DOHH2 (cell line): ENCODE results near the gene LRRC10B.

ENCODE experiments used
- H3F3A ChIP-seq: fragments of 200-600 bp; sonication (generic), shearing (Covaris generic); 2 replicates; pipeline ENCODE4 v1.6.0; 2016; ENCODE audit warnings: antibody characterized with exemption, mild to moderate bottlenecking; ENCODE audit not compliant: control insufficient read depth, insufficient read depth
- H3K27ac ChIP-seq: fragments of 200-600 bp; sonication (generic); 2 replicates; pipeline ENCODE4 v1.5.1; 2014; ENCODE audit warnings: low read depth, mild to moderate bottlenecking, low read length, moderate library complexity
- H3K27me3 ChIP-seq: fragments of 200-600 bp; sonication (generic); 2 replicates; pipeline ENCODE4 v1.6.1; 2014; ENCODE audit warnings: mild to moderate bottlenecking, low read length, mixed read lengths; ENCODE audit not compliant: control insufficient read depth
- H3K36me3 ChIP-seq: fragments of 200-600 bp; sonication (generic); 2 replicates; pipeline ENCODE4 v1.6.1; 2014; ENCODE audit warnings: mild to moderate bottlenecking, low read length, moderate library complexity, mixed read lengths; ENCODE audit not compliant: control insufficient read depth
- H3K4me1 ChIP-seq: fragments of 200-600 bp; sonication (generic); 2 replicates; pipeline ENCODE4 v1.6.1; 2014; ENCODE audit warnings: mild to moderate bottlenecking, low read length, mixed read lengths; ENCODE audit not compliant: control insufficient read depth
- H3K4me2 ChIP-seq: fragments of 200-600 bp; sonication (generic); 2 replicates; pipeline ENCODE4 v1.6.0; 2014; ENCODE audit warnings: mild to moderate bottlenecking, low read length, moderate library complexity
- H3K4me3 ChIP-seq: fragments of 200-600 bp; sonication (generic); 2 replicates; pipeline ENCODE4 v1.5.1; 2014; ENCODE audit warnings: mild to moderate bottlenecking, low read length, mixed read lengths
- H3K79me2 ChIP-seq: fragments of 200-600 bp; sonication (generic); 2 replicates; pipeline ENCODE4 v1.6.1; 2014; ENCODE audit warnings: mild to moderate bottlenecking, low read length, mixed read lengths; ENCODE audit not compliant: control insufficient read depth
- H3K9me2 ChIP-seq: fragments of 200-600 bp; sonication (generic); replicated peaks from 2 replicates; pipeline ENCODE4 v1.6.1; 2014; ENCODE audit warnings: mild to moderate bottlenecking, low read length, mixed read lengths; ENCODE audit not compliant: control insufficient read depth
- H3K9me3 ChIP-seq: fragments of 200-600 bp; sonication (generic); 2 replicates; pipeline ENCODE4 v1.6.1; 2014; ENCODE audit warnings: antibody characterized with exemption, low read length, mixed read lengths; ENCODE audit not compliant: control insufficient read depth, insufficient read depth
- H4K20me1 ChIP-seq: fragments of 200-600 bp; sonication (generic); 2 replicates; pipeline ENCODE4 v1.6.0; 2014; ENCODE audit warnings: low read depth, mild to moderate bottlenecking, antibody characterized with exemption, low read length, moderate library complexity; ENCODE audit not compliant: control insufficient read depth, insufficient read depth
- CTCF ChIP-seq: fragments of 200-600 bp; sonication (generic); IDR thresholded peaks from one replicate; pipeline ENCODE4 v1.5.1; 2014; ENCODE audit warnings: antibody characterized with exemption, mild to moderate bottlenecking, low read depth, low read length; ENCODE audit not compliant: poor library complexity, severe bottlenecking
- EZH2phosphoT487 ChIP-seq: fragments of 200-600 bp; sonication (generic); IDR thresholded peaks from 2 replicates; pipeline ENCODE4 v1.6.1; 2017; ENCODE audit warnings: borderline replicate concordance, mild to moderate bottlenecking, antibody characterized with exemption, low read length, moderate library complexity, mixed read lengths

LRRC10B gene

DNA sequence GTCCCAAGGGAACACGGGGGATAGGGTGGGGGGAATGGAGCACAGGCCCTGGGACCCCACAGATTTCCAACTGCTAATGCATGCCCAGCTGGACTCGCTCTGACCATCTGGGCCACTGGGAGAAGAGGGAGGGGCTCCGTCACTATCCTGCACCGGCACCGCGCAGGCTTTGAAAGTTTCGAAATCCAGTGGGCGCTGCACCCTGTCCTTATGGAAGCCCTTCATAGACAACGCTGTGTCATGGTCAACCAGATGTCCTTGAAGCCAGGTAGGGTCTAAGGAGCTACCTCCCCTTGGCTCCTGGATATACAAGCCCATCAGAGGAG is 30.1 kb downstream of the LRRC10B start:
- no peak overlapping the region for H3K27ac ChIP-seq
- no peaks in the 10 kb centered on the region for H4K20me1 ChIP-seq
- peaks cover 4% of the 10 kb centered on the region; the same call in 1 of the 2 replicates for H3K27me3 ChIP-seq

GRCh38 chr11:61539006-61539405 is 30.5 kb downstream of the LRRC10B start:
- H3K27me3 ChIP-seq, result peaks cover 4% of the 10 kb centered on the region; the same call in 1 of the 2 replicates
- no peaks in the 10 kb centered on the region for H3K36me3 ChIP-seq
- no peak overlapping the region for H3K4me3 ChIP-seq
- no peaks in the 10 kb centered on the region for H3K9me3 ChIP-seq
- TF ChIP-seq EZH2phosphoT487, result no peak
- TF ChIP-seq CTCF, result no peak
- H3K4me1 ChIP-seq, result no peaks in the 10 kb centered on the region
- no peaks in the 10 kb centered on the region for H3K9me2 ChIP-seq
- no peaks in the 10 kb centered on the region for H3F3A ChIP-seq
- no peak overlapping the region for H3K27ac ChIP-seq
- H3K4me2 ChIP-seq, result no peak overlapping the region
- no peaks in the 10 kb centered on the region for H4K20me1 ChIP-seq
- H3K79me2 ChIP-seq, result no peaks in the 10 kb centered on the region

More for the DNA sequence above, 30.1 kb downstream of the LRRC10B start:
- no peak overlapping the region for H3K4me3 ChIP-seq
- TF ChIP-seq CTCF, result no peak
- TF ChIP-seq EZH2phosphoT487, result no peak
- no peaks in the 10 kb centered on the region for H3K4me1 ChIP-seq
- H3K36me3 ChIP-seq, result no peaks in the 10 kb centered on the region
- no peaks in the 10 kb centered on the region for H3K9me3 ChIP-seq
- no peaks in the 10 kb centered on the region for H3K79me2 ChIP-seq
- no peaks in the 10 kb centered on the region for H3F3A ChIP-seq
- no peaks in the 10 kb centered on the region for H3K9me2 ChIP-seq
- no peak overlapping the region for H3K4me2 ChIP-seq

DNA sequence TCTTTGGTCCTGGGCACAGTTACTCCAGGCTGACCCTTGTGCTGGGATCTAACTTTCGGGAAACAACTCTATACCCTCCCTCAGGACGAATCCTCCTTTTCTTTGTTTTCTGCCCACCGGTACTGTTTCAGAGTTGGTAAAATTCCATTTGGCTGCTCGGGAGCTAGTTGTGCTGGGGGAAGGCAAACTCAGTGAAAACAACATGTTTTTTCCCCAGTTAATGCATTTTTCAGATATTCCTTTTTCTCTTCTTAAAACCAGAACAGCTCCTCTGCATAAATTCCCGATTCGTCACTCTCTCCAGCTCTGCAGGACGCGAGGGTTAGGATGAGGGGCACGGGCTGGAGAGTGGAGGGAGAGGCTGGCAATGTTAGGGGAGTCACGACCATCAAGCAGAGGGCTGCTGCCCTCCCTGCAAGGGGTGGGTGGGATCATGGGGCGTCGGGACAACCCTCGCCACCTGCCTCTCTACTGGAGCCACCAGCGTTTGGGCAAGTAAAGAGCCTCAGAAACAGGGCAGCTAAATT is 31.3 kb downstream of the LRRC10B start:
- Histone ChIP-seq H3K27me3 (peaks cover 4% of the 10 kb centered on the region; the same call in 1 of the 2 replicates), H3K9me3 (no peaks in the 10 kb centered on the region), H3K4me2 (no peak overlapping the region), H3K36me3 (no peaks in the 10 kb centered on the region), H4K20me1 (no peaks in the 10 kb centered on the region), H3K27ac (no peak overlapping the region), H3K4me1 (no peaks in the 10 kb centered on the region), H3K79me2 (no peaks in the 10 kb centered on the region), H3K4me3 (no peak overlapping the region), H3K9me2 (no peaks in the 10 kb centered on the region), H3F3A (no peaks in the 10 kb centered on the region)
- TF ChIP-seq CTCF, result no peak
- TF ChIP-seq EZH2phosphoT487, result no peak
